CD4-positive, alpha-beta T cell (primary cell): Measurements from ENCODE around the gene PIP4K2A. TPM values are rescaled to one million over a fixed set of nuclear protein-coding genes. Genes with fewer than 3 reads are reported as not detected.

ENCODE experiments used
- ATAC-seq: fragments of 200-7000 bp; cut with Tn5 transposase; one replicate; pipeline ENCODE4 v1.10.0; 2022; ENCODE audit warnings: mild to moderate bottlenecking; ENCODE audit not compliant: poor library complexity
- CTCF ChIA-PET: fragments of 350-600 bp; sonication (Branson Sonifier 250); formaldehyde crosslinking; loops from one replicate; lab custom pipeline; 2021; ENCODE audit warnings: antibody characterized with exemption, inconsistent platforms; lab: Charles Lee
- POLR2A ChIA-PET: fragments of 350-600 bp; sonication (Branson Sonifier 250); formaldehyde crosslinking; loops from one replicate; lab custom pipeline; 2021; ENCODE audit warnings: antibody characterized with exemption, inconsistent platforms; lab: Charles Lee
- DNase-seq, 14 experiments: peaks; one replicate each; pipeline ENCODE4 v3.0.0-alpha.2; 2013 to 2020; ENCODE audit warnings: mixed read lengths in 2 of 14
- H3K27ac ChIP-seq, 2 donors: one replicate each; pipeline versions ENCODE4 v1.5.1 to v1.7.0; 2013; ENCODE audit warnings: low read length in 2 of 2, low read depth in 1 of 2, mild to moderate bottlenecking in 1 of 2
- H3K27me3 ChIP-seq, 2 experiments: 1 replicate in 1 of 2; 2 replicates in 1 of 2; pipeline versions ENCODE4 v1.6.1 to v1.7.0; 2013; ENCODE audit warnings: low read length in 2 of 2, control low read depth in 1 of 2, mild to moderate bottlenecking in 1 of 2, moderate library complexity in 1 of 2; ENCODE audit not compliant: insufficient read depth in 2 of 2, control insufficient read depth in 1 of 2
- H3K36me3 ChIP-seq: one replicate; pipeline ENCODE4 v1.6.1; 2013; ENCODE audit warnings: low read length, control low read depth; ENCODE audit not compliant: insufficient read depth
- H3K4me1 ChIP-seq: one replicate; pipeline ENCODE4 v1.6.1; 2013; ENCODE audit warnings: low read length, control low read depth; ENCODE audit not compliant: insufficient read depth
- H3K4me3 ChIP-seq: one replicate; pipeline ENCODE4 v1.5.1; 2013; ENCODE audit warnings: mild to moderate bottlenecking, low read length, moderate library complexity
- H3K9me3 ChIP-seq, 2 experiments: 1 replicate in 1 of 2; 2 replicates in 1 of 2; pipeline versions ENCODE4 v1.6.1 to v1.7.0; 2013; ENCODE audit warnings: low read length in 2 of 2, mild to moderate bottlenecking in 2 of 2, control low read depth in 1 of 2, moderate library complexity in 1 of 2; ENCODE audit not compliant: control insufficient read depth in 1 of 2, insufficient read depth in 1 of 2
- H3K27ac Mint-ChIP-seq: one replicate; pipeline ENCODE4 v1.8.0; 2020; ENCODE audit warnings: mixed read lengths
- H3K27me3 Mint-ChIP-seq: one replicate; pipeline ENCODE4 v1.8.0; 2021; ENCODE audit warnings: mixed read lengths
- H3K36me3 Mint-ChIP-seq: one replicate; pipeline ENCODE4 v1.8.0; 2021; ENCODE audit warnings: low read depth, mixed read lengths
- H3K4me1 Mint-ChIP-seq: one replicate; pipeline ENCODE4 v1.8.0; 2021; ENCODE audit warnings: low read depth, mixed read lengths
- H3K4me3 Mint-ChIP-seq: one replicate; pipeline ENCODE4 v1.8.0; 2020; ENCODE audit warnings: mild to moderate bottlenecking, mixed read lengths
- H3K9me3 Mint-ChIP-seq: one replicate; pipeline ENCODE4 v1.8.0; 2020; ENCODE audit warnings: mixed read lengths
- CTCF ChIP-seq: fragments of 200-600 bp; IDR thresholded peaks from one replicate; pipeline ENCODE4 v1.8.0; 2022; ENCODE audit warnings: antibody characterized with exemption, mild to moderate bottlenecking
- intact Hi-C, 2 experiments: fragments of 100-400 bp; cut with DNase I in 1 of 2; cut with micrococcal nuclease in 1 of 2; formaldehyde crosslinking; loops; one replicate each; pipeline versions ENCODE4 v1.15.1 to v1.9.0; 2023 to 2025; cut with DNase I, micrococcal nuclease
- total RNA-seq, 174 experiments: library from RNA in 2 of 174; stranded (reverse) in 2 of 174; gene quantifications; one replicate each; pipeline ENCODE4 v1.2.3 and lab custom pipeline; 2021 to 2026

PIP4K2A gene
- total RNA-seq, 2 experiments from 2014 or later, result 75.4 to 87.2 TPM

GRCh38 chr10:22666287-22667092, 47.9 kb downstream of the PIP4K2A start:
- peaks cover 4% of the 10 kb centered on the region for H3K36me3 Mint-ChIP-seq
- CTCF ChIA-PET, result interaction anchor here (0.6 to 2.6 kb wide), 4 partner anchors 10 to 34 kb away, joined by 3 to 10 read pairs (median 4); no protein-coding TSS in a partner anchor
- POLR2A ChIA-PET, result interaction anchor here (0.7 to 8.6 kb wide), 20 partner anchors 9 to 335 kb away, joined by 3 to 157 read pairs (median 6); partner anchors contain the start of gene PIP4K2A
- Histone ChIP-seq H3K27me3 (no peaks in the 10 kb centered on the region), H3K27ac (peak overlapping the region; percentile 42 to 63), H3K4me1 (peaks cover 38% of the 10 kb centered on the region), H3K9me3 (no peaks in the 10 kb centered on the region), H3K36me3 (no peaks in the 10 kb centered on the region), H3K4me3 (peak overlapping the region; percentile 45)
- no peaks in the 10 kb centered on the region for H3K27me3 Mint-ChIP-seq
- H3K9me3 Mint-ChIP-seq, result no peaks in the 10 kb centered on the region
- peak overlapping the region; percentile 77 for H3K4me3 Mint-ChIP-seq
- peaks cover 83% of the 10 kb centered on the region for H3K4me1 Mint-ChIP-seq
- intact Hi-C loops, result loop anchor here (1.0 to 2.0 kb wide), 5 partner anchors 11 to 56 kb away; no protein-coding TSS in a partner anchor
- DNase-seq (peak in 13 of 14 experiments; percentile 34 to 91 (median 58)), ATAC-seq (peak; percentile 90)
- TF ChIP-seq CTCF, result no peak
- peak overlapping the region; percentile 84 for H3K27ac Mint-ChIP-seq

GRCh38 chr10:22665329-22665728, 49.0 kb downstream of the PIP4K2A start:
- POLR2A ChIA-PET, result interaction anchor here (1.1 to 2.5 kb wide), 5 partner anchors 10 to 49 kb away, joined by 3 to 37 read pairs (median 8); partner anchors contain the start of gene PIP4K2A
- H3K4me3 Mint-ChIP-seq, result peak overlapping the region; percentile 31
- peaks cover 4% of the 10 kb centered on the region for H3K36me3 Mint-ChIP-seq
- no peak for DNase-seq
- no peak for ATAC-seq
- Histone ChIP-seq H3K9me3 (no peaks in the 10 kb centered on the region), H3K27me3 (no peaks in the 10 kb centered on the region), H3K4me1 (peaks cover 42% of the 10 kb centered on the region), H3K36me3 (no peaks in the 10 kb centered on the region), H3K27ac (peak overlapping the region in 1 of 2 donors; percentile 23), H3K4me3 (no peak overlapping the region)
- peaks cover 83% of the 10 kb centered on the region for H3K4me1 Mint-ChIP-seq
- intact Hi-C loops, result no loop called here
- no peak for TF ChIP-seq CTCF
- H3K9me3 Mint-ChIP-seq, result no peaks in the 10 kb centered on the region
- H3K27ac Mint-ChIP-seq, result peak overlapping the region; percentile 84
- CTCF ChIA-PET, result no interaction called here
- no peaks in the 10 kb centered on the region for H3K27me3 Mint-ChIP-seq

GRCh38 chr10:22662733-22663330, 51.5 kb downstream of the PIP4K2A start:
- H3K36me3 ChIP-seq, result peaks cover 2% of the 10 kb centered on the region
- Mint-ChIP-seq H3K4me3 (peak overlapping the region; percentile 43), H3K4me1 (peaks cover 86% of the 10 kb centered on the region), H3K27me3 (no peaks in the 10 kb centered on the region), H3K9me3 (no peaks in the 10 kb centered on the region), H3K27ac (peak overlapping the region; percentile 84), H3K36me3 (peaks cover 4% of the 10 kb centered on the region)
- no peak for ATAC-seq
- intact Hi-C loops, result no loop called here
- H3K27ac ChIP-seq, result no peak overlapping the region
- CTCF ChIA-PET, result interaction anchor here (0.6 to 1.4 kb wide), 4 partner anchors 15 to 62 kb away, joined by 3 to 6 read pairs (median 4); no protein-coding TSS in a partner anchor
- H3K4me3 ChIP-seq, result no peak overlapping the region
- DNase-seq, result no peak
- no peak for TF ChIP-seq CTCF
- POLR2A ChIA-PET, result interaction anchor here (0.9 to 3.8 kb wide), 5 partner anchors 9 to 51 kb away, joined by 3 to 15 read pairs (median 3); no protein-coding TSS in a partner anchor
- peaks cover 43% of the 10 kb centered on the region for H3K4me1 ChIP-seq
- H3K9me3 ChIP-seq, result no peaks in the 10 kb centered on the region
- H3K27me3 ChIP-seq, result no peaks in the 10 kb centered on the region
